GM23248 (cell line): ENCODE results near the gene SSX2IP. TPM values are rescaled to one million over a fixed set of nuclear protein-coding genes. Genes with fewer than 3 reads are reported as not detected.
"Not testable (repeated sequence)": the region's sequence is repeated elsewhere in the genome, so short reads cannot be mapped to it uniquely, and the experiment has no call there.

Source experiments
- DNase-seq: peaks from one replicate; pipeline ENCODE4 v3.0.0-alpha.2; 2015
- H2AFZ ChIP-seq: fragments of 200-600 bp; sonication (generic); 2 replicates; pipeline ENCODE4 v1.6.1; 2016; ENCODE audit warnings: antibody characterized with exemption
- H3F3A ChIP-seq: fragments of 200-600 bp; sonication (generic); 2 replicates; pipeline ENCODE4 v1.6.1; 2016; ENCODE audit warnings: mild to moderate bottlenecking, antibody characterized with exemption, mixed run types; ENCODE audit not compliant: insufficient read depth
- H3K27ac ChIP-seq: fragments of 200-600 bp; sonication (generic); 2 replicates; pipeline ENCODE4 v1.5.1; 2016; ENCODE audit warnings: mild to moderate bottlenecking
- H3K27me3 ChIP-seq: fragments of 200-600 bp; sonication (generic); replicated peaks from 2 replicates; pipeline ENCODE4 v1.6.1; 2016; ENCODE audit warnings: mild to moderate bottlenecking; ENCODE audit not compliant: insufficient read depth
- H3K36me3 ChIP-seq: fragments of 200-600 bp; sonication (generic); 2 replicates; pipeline ENCODE4 v1.6.1; 2016; ENCODE audit warnings: low read depth, mild to moderate bottlenecking
- H3K4me1 ChIP-seq: fragments of 200-600 bp; sonication (generic); 2 replicates; pipeline ENCODE4 v1.6.1; 2016; ENCODE audit warnings: mild to moderate bottlenecking; ENCODE audit not compliant: insufficient read depth
- H3K4me2 ChIP-seq: fragments of 200-600 bp; sonication (generic); one replicate; pipeline ENCODE4 v1.6.1; 2016; ENCODE audit warnings: mild to moderate bottlenecking; ENCODE audit not compliant: unreplicated experiment
- H3K4me3 ChIP-seq: fragments of 200-600 bp; sonication (generic); 2 replicates; pipeline ENCODE4 v1.5.1; 2016; ENCODE audit warnings: mild to moderate bottlenecking
- H3K79me2 ChIP-seq: fragments of 200-600 bp; sonication (generic); 2 replicates; pipeline ENCODE4 v1.6.1; 2016; ENCODE audit warnings: mild to moderate bottlenecking; ENCODE audit not compliant: insufficient read depth
- H3K9ac ChIP-seq: fragments of 200-600 bp; sonication (generic); 2 replicates; pipeline ENCODE4 v1.6.1; 2016; ENCODE audit warnings: mild to moderate bottlenecking
- H3K9me2 ChIP-seq: fragments of 200-600 bp; sonication (generic); 2 replicates; pipeline ENCODE4 v1.6.1; 2016; ENCODE audit warnings: mixed run types, mild to moderate bottlenecking, moderate library complexity; ENCODE audit not compliant: insufficient read depth
- H3K9me3 ChIP-seq: fragments of 200-600 bp; sonication (generic); one replicate; pipeline ENCODE4 v1.6.1; 2017; ENCODE audit warnings: low read depth
- H4K20me1 ChIP-seq: fragments of 200-600 bp; sonication (generic); 2 replicates; pipeline ENCODE4 v1.6.0; 2016; ENCODE audit not compliant: insufficient read depth
- EZH2 ChIP-seq: fragments of 200-600 bp; sonication (generic); IDR thresholded peaks from 2 replicates; pipeline ENCODE4 v1.6.1; 2018; ENCODE audit warnings: antibody characterized with exemption, mild to moderate bottlenecking; ENCODE audit not compliant: insufficient read depth, poor library complexity, severe bottlenecking
- EZH2phosphoT487 ChIP-seq: fragments of 200-600 bp; sonication (generic); IDR thresholded peaks from 2 replicates; pipeline ENCODE4 v1.6.1; 2018; ENCODE audit warnings: antibody characterized with exemption, moderate library complexity, mild to moderate bottlenecking, low read depth; ENCODE audit not compliant: insufficient read depth
- WGBS, 2 experiments: methylation state at CpG; one replicate each; pipeline ENCODE4 v1.1.6; 2015 to 2017; ENCODE audit warnings: low lambda C conversion rate in 2 of 2, low coverage in 1 of 2; ENCODE audit errors: missing lambda C conversion rate in 2 of 2; 5-methylcytosine and 5-hydroxymethylcytosine counted together
- in situ Hi-C: fragments of 300-500 bp; cut with MboI; formaldehyde crosslinking; loops from 2 replicates; pipeline ENCODE4 v1.15.0; 2020
- polyA plus RNA-seq: library from polyadenylated mRNA; unstranded; fragments of >200 nt; fragmentation: Nextera tagmentation; extraction: Ambion mirVana; gene quantifications from 2 replicates; pipeline ENCODE4 v1.2.1, GENCODE V29; 2016
- total RNA-seq: library from RNA; depleted of rRNA; stranded (reverse); fragments of >200 nt; shearing (Covaris generic); gene quantifications from 2 replicates; pipeline ENCODE4 v1.2.3, GENCODE V29; 2014

SSX2IP gene
- total and polyA plus RNA-seq, 2 experiments from 2014 or later = 11.3 to 15.3 TPM

GRCh38 chr1:84600796-84601195 lies 89.5 kb downstream of the SSX2IP start:
- no peaks in the 10 kb centered on the region for H3K9me3 ChIP-seq
- in situ Hi-C loops = loop anchor here (5.0 to 25.0 kb wide), 3 partner anchors 158 to 688 kb away; no protein-coding TSS in a partner anchor

GRCh38 chr1:84598846-84599741 lies 91.2 kb downstream of the SSX2IP start:
- peak overlapping the region; percentile 16 for H3K9ac ChIP-seq
- in situ Hi-C loops = no loop called here
- TF ChIP-seq EZH2phosphoT487 = 0 out of 2 replicates have a peak, but pooled peaks have one; percentile 37
- no peak for TF ChIP-seq EZH2
- peaks cover 42% of the 10 kb centered on the region for H3K4me1 ChIP-seq
- no peaks in the 10 kb centered on the region for H3K9me3 ChIP-seq
- H3K4me2 ChIP-seq = peak overlapping the region; percentile 75
- H3K27ac ChIP-seq = peak overlapping the region; percentile 53
- no peaks in the 10 kb centered on the region for H3K9me2 ChIP-seq
- H4K20me1 ChIP-seq = no peaks in the 10 kb centered on the region
- peak; percentile 87 for DNase-seq
- H3K36me3 ChIP-seq = no peaks in the 10 kb centered on the region
- H3K79me2 ChIP-seq = no peaks in the 10 kb centered on the region
- H3K4me3 ChIP-seq = peak overlapping the region; percentile 56
- no peaks in the 10 kb centered on the region for H3K27me3 ChIP-seq
- WGBS, 2 experiments = 4 to 6% methylated on average over 5 of the region's 5 CpGs
- H2AFZ ChIP-seq = peak overlapping the region; percentile 57
- H3F3A ChIP-seq = peaks cover 38% of the 10 kb centered on the region

More at GRCh38 chr1:84600796-84601195, 89.5 kb downstream of the SSX2IP start:
- 47 to 54% methylated on average over 5 of the region's 5 CpGs for WGBS, 2 experiments
- Histone ChIP-seq H3K4me2 (peak overlapping the region; percentile 75), H3K4me3 (no peak overlapping the region), H3K36me3 (no peaks in the 10 kb centered on the region), H3K27ac (no peak overlapping the region), H3K79me2 (no peaks in the 10 kb centered on the region), H3K9me2 (no peaks in the 10 kb centered on the region), H3F3A (peaks cover 50% of the 10 kb centered on the region), H4K20me1 (no peaks in the 10 kb centered on the region), H3K4me1 (peaks cover 46% of the 10 kb centered on the region), H2AFZ (no peak overlapping the region), H3K27me3 (no peaks in the 10 kb centered on the region), H3K9ac (no peak overlapping the region)
- TF ChIP-seq EZH2 = no peak
- TF ChIP-seq EZH2phosphoT487 = no peak
- no peak for DNase-seq

GRCh38 chr1:84598418-84598817 lies 91.8 kb downstream of the SSX2IP start:
- WGBS, 2 experiments = 67 to 69% methylated on average over 3 of the region's 3 CpGs
- Histone ChIP-seq H3K36me3 (no peaks in the 10 kb centered on the region), H3F3A (peaks cover 33% of the 10 kb centered on the region), H3K4me3 (peak overlapping the region; percentile 56), H3K27ac (peak overlapping the region; percentile 53), H3K9me2 (no peaks in the 10 kb centered on the region), H3K9me3 (no peaks in the 10 kb centered on the region), H4K20me1 (no peaks in the 10 kb centered on the region), H3K79me2 (no peaks in the 10 kb centered on the region), H3K4me1 (peaks cover 39% of the 10 kb centered on the region), H3K4me2 (peak overlapping the region; percentile 75), H3K27me3 (no peaks in the 10 kb centered on the region), H2AFZ (peak overlapping the region; percentile 57), H3K9ac (peak overlapping the region; percentile 16)
- DNase-seq = peak; percentile 42
- TF ChIP-seq EZH2phosphoT487 = no peak
- no peak for TF ChIP-seq EZH2
- in situ Hi-C loops = no loop called here

GRCh38 chr1:84597011-84597410 lies 93.2 kb downstream of the SSX2IP start:
- DNase-seq = no peak
- H3K36me3 ChIP-seq = no peaks in the 10 kb centered on the region
- WGBS, 2 experiments = 93 to 94% methylated on average over 1 of the region's 1 CpG
- peaks cover 35% of the 10 kb centered on the region for H3K4me1 ChIP-seq
- no peaks in the 10 kb centered on the region for H4K20me1 ChIP-seq
- H3K4me2 ChIP-seq = no peak overlapping the region
- H3F3A ChIP-seq = peaks cover 29% of the 10 kb centered on the region
- no peaks in the 10 kb centered on the region for H3K79me2 ChIP-seq
- no peak overlapping the region for H3K9ac ChIP-seq
- no peaks in the 10 kb centered on the region for H3K27me3 ChIP-seq
- H3K9me3 ChIP-seq = no peaks in the 10 kb centered on the region
- in situ Hi-C loops = no loop called here
- no peaks in the 10 kb centered on the region for H3K9me2 ChIP-seq
- no peak overlapping the region for H2AFZ ChIP-seq
- H3K27ac ChIP-seq = no peak overlapping the region
- no peak overlapping the region for H3K4me3 ChIP-seq
- TF ChIP-seq EZH2 (no peak), EZH2phosphoT487 (no peak)

GRCh38 chr1:84594959-84595358 lies 95.3 kb downstream of the SSX2IP start:
- H3K27me3 ChIP-seq, in situ Hi-C loops, H3K9ac ChIP-seq, H3K27ac ChIP-seq, H3K9me2 ChIP-seq, H3K4me3 ChIP-seq, H3K79me2 ChIP-seq, DNase-seq, H3K36me3 ChIP-seq, H3K4me2 ChIP-seq, H2AFZ ChIP-seq, H4K20me1 ChIP-seq, H3K9me3 ChIP-seq: not testable (repeated sequence)
- H3F3A ChIP-seq = peaks cover 24% of the 10 kb centered on the region
- H3K4me1 ChIP-seq = peaks cover 22% of the 10 kb centered on the region
- WGBS, 2 experiments = 73 to 86% methylated on average over 2 of the region's 2 CpGs
